Stomach (tissue), 9 donors: ENCODE data around the gene GLS. TPM values are rescaled to one million over a fixed set of nuclear protein-coding genes. Genes with fewer than 3 reads are reported as not detected.
"Not testable (repeated sequence)": the region's sequence is repeated elsewhere in the genome, so short reads cannot be mapped to it uniquely, and the experiment has no call there.

ENCODE experiments used
- DNase-seq, 2 donors: peaks; one replicate each; pipeline versions ENCODE4 v3.0.0 to v3.0.0-alpha.2; 2013 to 2019
- H3K27ac ChIP-seq, 5 donors: fragments of 200-600 bp in 4 of 5; sonication (generic) in 4 of 5; one replicate each; pipeline ENCODE4 v1.5.1; 2013 to 2019; ENCODE audit warnings: mild to moderate bottlenecking in 1 of 5, moderate library complexity in 1 of 5
- H3K27me3 ChIP-seq, 3 donors: fragments of 200-600 bp; sonication (generic); one replicate each; pipeline ENCODE4 v1.5.1; 2017 to 2019; ENCODE audit warnings: mixed run types in 1 of 3
- H3K36me3 ChIP-seq, 4 donors: fragments of 200-600 bp; sonication (generic); 1 replicate in 3 of 4; 2 replicates in 1 of 4; pipeline ENCODE4 v1.5.1; 2016 to 2019
- H3K4me1 ChIP-seq, 4 donors: fragments of 200-600 bp; sonication (generic); one replicate each; pipeline ENCODE4 v1.5.1; 2016 to 2019
- H3K4me3 ChIP-seq, 4 donors: fragments of 200-600 bp; sonication (generic) in 3 of 4; one replicate each; pipeline ENCODE4 v1.5.1; 2016 to 2019; ENCODE audit warnings: mild to moderate bottlenecking in 1 of 4
- H3K9me3 ChIP-seq, 4 donors: fragments of 200-600 bp; sonication (generic); one replicate each; pipeline ENCODE4 v1.5.1; 2016 to 2019
- EP300 ChIP-seq: sonication (generic); formaldehyde crosslinking; IDR thresholded peaks from one replicate; pipeline ENCODE4 v1.6.1; 2017; ENCODE audit warnings: antibody characterized with exemption
- POLR2A ChIP-seq, 4 donors: fragments of 450-650 bp; IDR thresholded peaks; one replicate each; pipeline ENCODE4 v1.6.1; 2016; ENCODE audit warnings: antibody characterized with exemption in 4 of 4, control low read depth in 2 of 4, mild to moderate bottlenecking in 1 of 4, moderate library complexity in 1 of 4
- POLR2AphosphoS5 ChIP-seq, 3 donors: sonication (generic); formaldehyde crosslinking; IDR thresholded peaks; one replicate each; pipeline ENCODE4 v1.6.1; 2016; ENCODE audit warnings: antibody characterized with exemption in 3 of 3
- WGBS, 5 donors: extraction: QIAGEN DNeasy Blood & Tissue Kit in 3 of 5; methylation state at CpG; one replicate each; pipeline versions ENCODE4 v1.1.5 to v1.1.7; 2013 to 2018; 5-methylcytosine and 5-hydroxymethylcytosine counted together
- intact Hi-C: fragments of 100-400 bp; cut with DNase I; formaldehyde crosslinking; loops from one replicate; pipeline ENCODE4 v1.15.1; 2023; ENCODE audit warnings: low total_unique reads
- polyA plus RNA-seq, 3 donors: library from polyadenylated mRNA; stranded (reverse); fragments of 200-250 nt; gene quantifications; one replicate each; pipeline ENCODE4 v1.2.3, GENCODE V29; 2013
- total RNA-seq, 5 donors: library from RNA; depleted of rRNA; stranded (reverse); fragments of >200 nt; gene quantifications; one replicate each; pipeline versions ENCODE4 v1.1.0 to v1.2.3, GENCODE V29; 2014 to 2016
- TF ChIP-seq, protein P1 (sequence below), 7 experiments: fragments of 450-650 bp in 4 of 7; fragments of 200-600 bp in 3 of 7; sonication (generic) in 3 of 7; IDR thresholded peaks; one replicate each; pipeline ENCODE4 v1.5.1; 2016 to 2019; ENCODE audit warnings: antibody characterized with exemption in 7 of 7, control low read depth in 2 of 7, mild to moderate bottlenecking in 1 of 7
- donor health status: healthy with polysubstance abuse.
- donor health status: Bipolar disorder and iron deficiency.
- donor health status: healthy.

Gene GLS
- total and polyA plus RNA-seq, 8 donors: 9.6 to 353 (median 109) TPM

- WGBS, 5 donors: 88 to 94% (median 89%) methylated on average over 4 of the region's 4 CpGs
- Histone ChIP-seq H3K9me3 (no peaks in the 10 kb centered on the region), H3K4me1 (peaks cover 0 to 11% (median 6%) of the 10 kb centered on the region in 4 donors), H3K36me3 (no peaks in the 10 kb centered on the region), H3K27ac (no peak overlapping the region), H3K4me3 (no peak overlapping the region), H3K27me3 (no peaks in the 10 kb centered on the region)
- intact Hi-C loops: no loop called here
- DNase-seq: no peak
- TF ChIP-seq POLR2AphosphoS5 (IDR thresholded peaks at IDR 0.05): no peak
- TF ChIP-seq POLR2A (IDR thresholded peaks at IDR 0.05): no peak
- TF ChIP-seq, protein P1, sequence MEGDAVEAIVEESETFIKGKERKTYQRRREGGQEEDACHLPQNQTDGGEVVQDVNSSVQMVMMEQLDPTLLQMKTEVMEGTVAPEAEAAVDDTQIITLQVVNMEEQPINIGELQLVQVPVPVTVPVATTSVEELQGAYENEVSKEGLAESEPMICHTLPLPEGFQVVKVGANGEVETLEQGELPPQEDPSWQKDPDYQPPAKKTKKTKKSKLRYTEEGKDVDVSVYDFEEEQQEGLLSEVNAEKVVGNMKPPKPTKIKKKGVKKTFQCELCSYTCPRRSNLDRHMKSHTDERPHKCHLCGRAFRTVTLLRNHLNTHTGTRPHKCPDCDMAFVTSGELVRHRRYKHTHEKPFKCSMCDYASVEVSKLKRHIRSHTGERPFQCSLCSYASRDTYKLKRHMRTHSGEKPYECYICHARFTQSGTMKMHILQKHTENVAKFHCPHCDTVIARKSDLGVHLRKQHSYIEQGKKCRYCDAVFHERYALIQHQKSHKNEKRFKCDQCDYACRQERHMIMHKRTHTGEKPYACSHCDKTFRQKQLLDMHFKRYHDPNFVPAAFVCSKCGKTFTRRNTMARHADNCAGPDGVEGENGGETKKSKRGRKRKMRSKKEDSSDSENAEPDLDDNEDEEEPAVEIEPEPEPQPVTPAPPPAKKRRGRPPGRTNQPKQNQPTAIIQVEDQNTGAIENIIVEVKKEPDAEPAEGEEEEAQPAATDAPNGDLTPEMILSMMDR (IDR thresholded peaks at IDR 0.05): no peak
These were observed 35.8 kb upstream of the GLS start for GRCh38 chr2:190844700-190845401.

DNA sequence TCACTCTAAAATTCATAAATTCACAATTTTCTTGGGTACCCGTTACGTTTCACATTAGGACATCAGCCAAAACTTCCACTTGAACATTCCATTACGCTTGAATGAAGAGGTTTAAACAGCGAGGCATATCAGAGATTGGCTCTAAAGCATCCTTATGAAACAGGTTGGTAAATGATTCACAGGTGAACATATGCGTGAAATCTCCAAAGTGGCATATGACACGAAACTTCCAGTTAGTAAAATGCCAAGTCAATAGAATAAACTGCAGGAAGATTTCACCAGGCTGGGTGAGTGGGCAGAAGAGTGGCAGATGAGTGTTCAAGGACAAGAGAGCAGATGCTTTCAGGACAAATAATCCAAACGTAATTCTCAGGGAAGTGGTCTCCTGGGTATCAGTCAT, 33.9 kb upstream of the GLS start:
- no peaks in the 10 kb centered on the region for H3K27me3 ChIP-seq
- H3K9me3 ChIP-seq: no peaks in the 10 kb centered on the region
- TF ChIP-seq, protein P1 (IDR thresholded peaks at IDR 0.05): no peak
- no peak for TF ChIP-seq POLR2A (IDR thresholded peaks at IDR 0.05)
- no peak for TF ChIP-seq EP300
- TF ChIP-seq POLR2AphosphoS5 (IDR thresholded peaks at IDR 0.05): no peak
- peaks cover 0 to 11% (median 6%) of the 10 kb centered on the region in 4 donors for H3K4me1 ChIP-seq
- intact Hi-C loops: no loop called here
- no peaks in the 10 kb centered on the region for H3K36me3 ChIP-seq
- H3K4me3 ChIP-seq: no peak overlapping the region
- WGBS, 5 donors: 39 to 60% (median 56%) methylated on average over 7 of the region's 7 CpGs
- DNase-seq: peak in 1 of 2 donors; percentile 22
- no peak overlapping the region for H3K27ac ChIP-seq

DNA sequence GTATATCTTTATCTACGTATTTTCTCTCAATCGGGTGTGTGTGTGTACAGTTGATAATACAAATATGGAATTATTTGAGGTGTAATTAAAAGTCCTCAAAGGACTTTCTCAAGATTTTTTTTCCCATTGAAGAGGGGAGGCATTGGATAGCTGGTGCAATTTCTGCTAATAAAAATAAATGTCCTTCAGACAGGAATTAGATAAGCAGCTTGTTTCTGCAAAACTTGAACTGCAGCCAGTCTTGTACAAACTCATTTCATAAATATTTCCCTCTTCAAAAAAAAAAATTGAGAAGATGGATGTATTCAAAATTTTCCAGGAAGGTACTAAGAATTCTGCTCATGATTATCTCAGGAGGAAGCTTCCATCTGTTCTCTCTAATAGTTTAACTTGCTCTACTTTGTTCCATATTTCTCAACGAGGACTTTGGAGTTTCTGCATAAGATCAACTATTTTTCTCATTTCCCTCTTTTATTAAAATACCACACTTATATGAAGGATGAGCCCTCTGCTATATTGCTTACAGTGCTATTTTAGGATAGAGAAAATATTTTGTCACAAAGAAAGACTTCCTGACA, 33.0 kb upstream of the GLS start:
- Histone ChIP-seq H3K9me3 (no peaks in the 10 kb centered on the region), H3K4me3 (no peak overlapping the region), H3K4me1 (peaks cover 0 to 11% (median 6%) of the 10 kb centered on the region in 4 donors), H3K36me3 (no peaks in the 10 kb centered on the region), H3K27ac (no peak overlapping the region), H3K27me3 (no peaks in the 10 kb centered on the region)
- no peak for TF ChIP-seq POLR2A (IDR thresholded peaks at IDR 0.05)
- intact Hi-C loops: no loop called here
- WGBS, 5 donors: 17 to 33% (median 24%) methylated on average over 3 of the region's 3 CpGs
- peak in 1 of 2 donors; percentile 34 for DNase-seq

GRCh38 chr2:190849774-190850173, 30.8 kb upstream of the GLS start:
- WGBS, 5 donors: 67 to 84% (median 78%) methylated on average over 2 of the region's 2 CpGs
- H3K27me3 ChIP-seq: no peaks in the 10 kb centered on the region
- no peak for TF ChIP-seq EP300
- TF ChIP-seq, protein P1 (IDR thresholded peaks at IDR 0.05): no peak
- no peak for TF ChIP-seq POLR2A (IDR thresholded peaks at IDR 0.05)
- TF ChIP-seq POLR2AphosphoS5 (IDR thresholded peaks at IDR 0.05): no peak
- H3K9me3 ChIP-seq: no peaks in the 10 kb centered on the region
- H3K36me3 ChIP-seq: no peaks in the 10 kb centered on the region
- DNase-seq: no peak
- no peak overlapping the region for H3K4me3 ChIP-seq
- intact Hi-C loops: no loop called here
- H3K4me1 ChIP-seq: peaks cover 0 to 20% (median 6%) of the 10 kb centered on the region in 4 donors
- no peak overlapping the region for H3K27ac ChIP-seq

DNA sequence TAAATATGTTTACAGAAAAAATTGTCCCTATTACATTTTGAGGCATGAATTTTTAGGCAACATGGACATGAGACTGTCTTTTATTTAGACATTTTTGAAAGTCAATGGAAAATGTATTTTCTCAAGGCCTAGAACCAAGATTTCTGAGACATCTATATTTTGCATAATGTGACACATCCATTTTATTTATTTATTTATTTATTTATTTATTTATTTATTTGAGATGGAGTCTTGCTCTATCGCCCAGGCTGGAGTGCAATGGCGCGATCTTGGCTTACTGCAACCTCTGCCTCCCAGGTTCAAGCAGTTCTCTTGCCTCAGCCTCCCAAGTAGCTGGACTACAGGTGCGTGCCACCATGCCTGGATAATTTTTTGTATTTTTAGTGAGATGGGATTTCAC, 27.6 kb upstream of the GLS start:
- H3K9me3 ChIP-seq, H3K36me3 ChIP-seq, H3K4me3 ChIP-seq, DNase-seq, H3K27me3 ChIP-seq, H3K27ac ChIP-seq, intact Hi-C loops: not testable (repeated sequence)
- 88 to 98% (median 89%) methylated on average over 4 of the region's 4 CpGs for WGBS, 5 donors
- peaks cover 0 to 10% (median 0%) of the 10 kb centered on the region in 4 donors for H3K4me1 ChIP-seq
